Psoas muscle (tissue), 8 donors: Measurements from ENCODE around the gene DNM1L. TPM values are rescaled to one million over a fixed set of nuclear protein-coding genes. Genes with fewer than 3 reads are reported as not detected.

ENCODE experiments used
- ATAC-seq, 4 donors: fragments of 200-7000 bp; cut with Tn5 transposase; one replicate each; pipeline ENCODE4 v1.9.1; 2020; ENCODE audit warnings: moderate library complexity in 3 of 4, mild to moderate bottlenecking in 2 of 4
- DNase-seq, 2 donors: peaks; one replicate each; pipeline ENCODE4 v3.0.0-alpha.2; 2020
- H3K27ac ChIP-seq: fragments of 200-600 bp; one replicate; pipeline ENCODE4 v1.8.0; 2022
- H3K27me3 ChIP-seq, 3 donors: fragments of 200-600 bp in 1 of 3; one replicate each; pipeline versions ENCODE4 v1.6.1 to v1.8.0; 2013 to 2022; ENCODE audit warnings: low read length in 2 of 3, mild to moderate bottlenecking in 2 of 3, moderate library complexity in 1 of 3; ENCODE audit not compliant: insufficient read depth in 3 of 3
- H3K36me3 ChIP-seq, 2 donors: fragments of 200-600 bp in 1 of 2; one replicate each; pipeline versions ENCODE4 v1.6.1 to v1.8.0; 2013 to 2022; ENCODE audit warnings: low read depth in 1 of 2, mild to moderate bottlenecking in 1 of 2, moderate library complexity in 1 of 2; ENCODE audit not compliant: insufficient read depth in 1 of 2
- H3K4me1 ChIP-seq: fragments of 200-600 bp; one replicate; pipeline ENCODE4 v1.8.0; 2022
- H3K4me3 ChIP-seq: fragments of 200-600 bp; one replicate; pipeline ENCODE4 v1.8.0; 2022; ENCODE audit warnings: mild to moderate bottlenecking
- H3K9me3 ChIP-seq: fragments of 200-600 bp; one replicate; pipeline ENCODE4 v1.8.0; 2022
- WGBS, 3 donors: extraction: QIAGEN DNeasy Blood & Tissue Kit; methylation state at CpG; one replicate each; pipeline versions ENCODE4 v1.1.6 to v1.1.7; 2013; 5-methylcytosine and 5-hydroxymethylcytosine counted together
- intact Hi-C, 2 donors: fragments of 100-400 bp; cut with DNase I; formaldehyde crosslinking; loops; one replicate each; pipeline versions ENCODE4 v1.11.0 to v1.14.2; 2022
- polyA plus RNA-seq, 3 donors: library from polyadenylated mRNA; stranded (reverse); fragments of 200-250 nt; gene quantifications; one replicate each; pipeline ENCODE4 v1.2.3, GENCODE V29; 2013
- total RNA-seq, 4 donors: library from RNA; stranded (reverse); fragmentation: NEBNext Ultra II Directional in 2 of 4; extraction: Animal tissue kit (Norgen Biotek cat#: 25700) in 2 of 4; gene quantifications; one replicate each; pipeline versions ENCODE4 v1.2.1 to v1.2.4, GENCODE V29; 2021 to 2023
- TF ChIP-seq, protein P1 (sequence below): fragments of 200-600 bp; IDR thresholded peaks from one replicate; pipeline ENCODE4 v1.8.0; 2022; ENCODE audit warnings: antibody characterized with exemption
- donor health status: healthy with polysubstance abuse.
- donor health status: DM: no; HTN: no; CAD: no; lungs with moderate emphysema.
- donor health status: Bipolar disorder and iron deficiency.
- donor health status: healthy.
- donor health status: DM: yes; HTN: yes; CAD: no.
- donor health status: DM: no; HTN: no; CAD: no.
- donor health status: DM: no; HTN: no; CAD: no.
- donor health status: DM: yes; HTN: yes; CAD: no.

The DNM1L gene
- total and polyA plus RNA-seq, 7 donors, result 29.3 to 62.9 (median 40.1) TPM

DNA sequence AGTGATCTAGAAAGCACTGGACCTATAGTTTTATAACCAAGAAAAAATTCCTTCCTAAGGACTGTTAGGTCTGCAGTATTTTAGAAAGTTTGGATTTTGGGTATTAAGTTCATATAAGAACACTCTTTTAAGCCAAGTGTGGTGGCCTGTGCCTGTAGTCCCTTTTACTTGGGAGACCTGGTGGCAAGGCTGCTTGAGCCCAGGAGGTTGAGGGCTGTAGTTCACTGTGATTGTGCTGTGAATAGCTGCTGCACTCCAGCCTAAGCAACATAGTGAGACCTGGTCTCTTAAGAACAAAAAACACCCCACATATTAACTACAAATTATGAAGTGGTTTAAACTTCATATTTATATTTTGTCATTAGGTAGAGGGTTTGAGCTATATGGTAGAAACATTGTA is 9.7 kb downstream of the DNM1L start:
- Histone ChIP-seq H3K27ac (no peak overlapping the region), H3K4me1 (peaks cover 18% of the 10 kb centered on the region), H3K36me3 (no peaks in the 10 kb centered on the region), H3K27me3 (no peaks in the 10 kb centered on the region), H3K9me3 (no peaks in the 10 kb centered on the region), H3K4me3 (no peak overlapping the region)
- TF ChIP-seq, protein P1, sequence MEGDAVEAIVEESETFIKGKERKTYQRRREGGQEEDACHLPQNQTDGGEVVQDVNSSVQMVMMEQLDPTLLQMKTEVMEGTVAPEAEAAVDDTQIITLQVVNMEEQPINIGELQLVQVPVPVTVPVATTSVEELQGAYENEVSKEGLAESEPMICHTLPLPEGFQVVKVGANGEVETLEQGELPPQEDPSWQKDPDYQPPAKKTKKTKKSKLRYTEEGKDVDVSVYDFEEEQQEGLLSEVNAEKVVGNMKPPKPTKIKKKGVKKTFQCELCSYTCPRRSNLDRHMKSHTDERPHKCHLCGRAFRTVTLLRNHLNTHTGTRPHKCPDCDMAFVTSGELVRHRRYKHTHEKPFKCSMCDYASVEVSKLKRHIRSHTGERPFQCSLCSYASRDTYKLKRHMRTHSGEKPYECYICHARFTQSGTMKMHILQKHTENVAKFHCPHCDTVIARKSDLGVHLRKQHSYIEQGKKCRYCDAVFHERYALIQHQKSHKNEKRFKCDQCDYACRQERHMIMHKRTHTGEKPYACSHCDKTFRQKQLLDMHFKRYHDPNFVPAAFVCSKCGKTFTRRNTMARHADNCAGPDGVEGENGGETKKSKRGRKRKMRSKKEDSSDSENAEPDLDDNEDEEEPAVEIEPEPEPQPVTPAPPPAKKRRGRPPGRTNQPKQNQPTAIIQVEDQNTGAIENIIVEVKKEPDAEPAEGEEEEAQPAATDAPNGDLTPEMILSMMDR, result no peak
- DNase-seq (no peak), ATAC-seq (no peak)
- intact Hi-C loops, result no loop called here

DNA sequence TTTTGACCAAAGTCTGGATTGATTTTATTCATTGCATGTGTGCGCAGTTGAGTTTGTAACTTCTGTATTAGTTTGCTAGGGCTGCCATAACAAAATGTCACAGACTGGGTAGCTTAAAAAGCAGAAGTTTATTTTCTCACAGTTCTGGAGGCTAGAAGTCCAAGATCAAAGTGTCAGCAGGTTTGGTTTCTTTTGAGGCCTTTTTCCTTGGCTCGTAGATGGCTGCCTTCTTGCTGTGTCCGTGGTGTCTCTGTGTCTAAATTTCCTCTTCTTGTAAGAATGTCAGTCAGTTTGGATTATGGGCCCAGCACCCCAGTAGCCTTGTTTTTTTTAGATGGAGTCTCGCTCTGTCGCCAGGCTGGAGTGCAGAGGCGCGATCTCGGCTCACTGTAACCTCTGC is 11.8 kb downstream of the DNM1L start:
- Histone ChIP-seq H3K36me3 (no peaks in the 10 kb centered on the region), H3K4me1 (peaks cover 21% of the 10 kb centered on the region), H3K9me3 (no peaks in the 10 kb centered on the region), H3K4me3 (no peak overlapping the region), H3K27ac (no peak overlapping the region), H3K27me3 (no peaks in the 10 kb centered on the region)
- TF ChIP-seq, protein P1, result no peak
- no peak for DNase-seq
- ATAC-seq, result no peak
- 90 to 97% (median 97%) methylated on average over 8 of the region's 8 CpGs for WGBS, 3 donors
- intact Hi-C loops, result no loop called here

DNA sequence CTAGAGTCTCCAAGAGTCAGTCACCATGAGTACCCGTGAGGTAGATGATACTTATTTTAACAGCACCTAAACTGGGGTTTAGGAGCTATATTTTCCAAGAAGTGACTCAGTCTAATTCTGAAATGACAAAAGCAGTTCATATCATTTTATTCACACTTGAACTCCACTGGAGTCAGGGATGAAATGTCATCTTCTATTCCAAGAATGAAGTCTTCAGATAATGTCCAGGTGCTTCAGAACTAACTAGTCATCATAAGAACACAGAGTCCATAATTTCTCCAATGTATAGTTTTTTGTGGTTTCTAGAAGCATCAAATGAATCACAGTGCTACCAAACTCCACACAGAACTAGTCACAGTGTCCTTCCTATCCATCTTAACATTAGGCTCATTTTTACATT is 13.3 kb downstream of the DNM1L start:
- H3K4me3 ChIP-seq, result no peak overlapping the region
- no peaks in the 10 kb centered on the region for H3K27me3 ChIP-seq
- DNase-seq (no peak), ATAC-seq (peak in 1 of 4 donors; percentile 24)
- H3K27ac ChIP-seq, result no peak overlapping the region
- no peaks in the 10 kb centered on the region for H3K9me3 ChIP-seq
- no peaks in the 10 kb centered on the region for H3K36me3 ChIP-seq
- WGBS, 3 donors, result 34 to 48% (median 36%) methylated on average over 1 of the region's 1 CpG
- H3K4me1 ChIP-seq, result peaks cover 21% of the 10 kb centered on the region
- intact Hi-C loops, result no loop called here
- TF ChIP-seq, protein P1, result no peak

DNA sequence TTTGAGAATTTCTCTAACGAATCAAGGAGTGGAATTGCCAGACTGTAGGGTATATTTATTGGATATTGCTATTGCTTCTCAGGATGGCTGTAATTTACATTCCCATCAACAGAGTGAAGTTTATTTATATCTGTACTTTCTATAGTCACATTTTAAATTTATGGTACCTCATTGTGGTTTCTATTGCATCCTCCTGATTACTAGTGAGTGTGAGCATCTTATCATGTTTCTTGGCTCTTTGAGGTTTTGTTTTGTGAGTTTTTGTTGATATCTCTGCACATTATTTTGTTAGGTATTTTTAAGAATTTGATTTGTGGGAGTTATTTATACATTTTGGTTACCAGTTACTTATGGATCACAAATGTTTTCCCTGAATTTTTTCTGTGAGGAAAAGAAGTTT is 13.9 kb downstream of the DNM1L start:
- intact Hi-C loops, result no loop called here

DNA sequence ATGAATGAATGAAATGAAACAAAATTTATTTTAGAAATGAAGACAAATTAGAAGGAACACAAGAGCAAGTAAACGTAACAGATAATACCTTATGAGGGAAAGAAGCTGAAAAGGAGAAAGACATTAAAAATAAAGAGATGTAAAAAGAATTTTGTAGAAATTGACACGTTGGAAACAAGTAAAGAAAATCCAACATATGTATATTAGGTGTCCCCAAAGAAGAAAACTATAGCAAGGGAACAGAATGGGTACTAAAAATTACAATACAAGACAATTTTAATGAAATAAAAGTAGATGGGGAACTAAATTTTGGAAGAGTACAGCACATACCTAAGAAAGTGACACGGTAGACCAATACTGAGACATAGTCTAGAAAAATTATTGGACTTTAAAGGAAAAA is 16.7 kb downstream of the DNM1L start:
- Histone ChIP-seq H3K36me3 (no peaks in the 10 kb centered on the region), H3K9me3 (no peaks in the 10 kb centered on the region), H3K4me3 (no peak overlapping the region), H3K4me1 (peaks cover 21% of the 10 kb centered on the region), H3K27me3 (no peaks in the 10 kb centered on the region), H3K27ac (no peak overlapping the region)
- DNase-seq (no peak), ATAC-seq (no peak)
- 96 to 97% (median 96%) methylated on average over 3 of the region's 3 CpGs for WGBS, 3 donors
- TF ChIP-seq, protein P1, result no peak
- intact Hi-C loops, result no loop called here

More for the DNA sequence above, 13.9 kb downstream of the DNM1L start:
- 88 to 92% (median 88%) methylated on average over 1 of the region's 1 CpG for WGBS, 3 donors
- DNase-seq (no peak), ATAC-seq (no peak)
- no peak overlapping the region for H3K27ac ChIP-seq
- TF ChIP-seq, protein P1, result no peak
- no peaks in the 10 kb centered on the region for H3K36me3 ChIP-seq
- no peaks in the 10 kb centered on the region for H3K27me3 ChIP-seq
- no peak overlapping the region for H3K4me3 ChIP-seq
- peaks cover 21% of the 10 kb centered on the region for H3K4me1 ChIP-seq
- no peaks in the 10 kb centered on the region for H3K9me3 ChIP-seq
